GM23248 (cell line): Measurements from ENCODE around the gene SMOC2.

Experiments used
- EZH2 ChIP-seq: fragments of 200-600 bp; sonication (generic); IDR thresholded peaks from 2 replicates; pipeline ENCODE4 v1.6.1; 2018; ENCODE audit warnings: antibody characterized with exemption, mild to moderate bottlenecking; ENCODE audit not compliant: insufficient read depth, poor library complexity, severe bottlenecking
- EZH2phosphoT487 ChIP-seq: fragments of 200-600 bp; sonication (generic); IDR thresholded peaks from 2 replicates; pipeline ENCODE4 v1.6.1; 2018; ENCODE audit warnings: antibody characterized with exemption, moderate library complexity, mild to moderate bottlenecking, low read depth; ENCODE audit not compliant: insufficient read depth

DNA sequence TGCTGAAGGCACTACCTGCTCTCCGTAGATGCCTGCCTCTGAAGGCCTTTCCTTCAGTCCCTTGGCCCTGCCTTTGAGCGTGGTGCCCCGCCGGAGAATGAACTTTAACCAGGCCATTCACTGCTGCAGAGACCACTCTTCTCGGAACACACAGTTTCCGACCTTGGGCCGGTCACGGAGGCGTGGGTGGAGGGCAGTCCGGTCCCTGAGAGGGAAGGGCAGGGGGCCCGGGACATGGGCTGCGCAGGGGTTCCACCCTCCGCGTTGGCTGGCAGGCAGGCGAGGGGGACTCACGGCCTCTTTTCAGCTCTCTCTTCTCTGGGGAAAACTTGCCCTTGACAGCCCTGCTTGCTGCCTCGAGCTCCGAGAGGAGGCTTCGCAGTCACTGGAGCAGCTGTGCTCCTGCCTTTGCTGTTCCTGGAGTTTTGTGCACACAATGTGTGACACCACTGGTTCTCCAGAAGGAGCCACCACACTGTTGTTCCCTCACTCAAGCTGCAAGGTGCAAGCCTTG is 187.8 kb downstream of the SMOC2 start:
- no peak for TF ChIP-seq EZH2
- no peak for TF ChIP-seq EZH2phosphoT487
